Measurements from ENCODE around the gene BRS3.

DNA sequence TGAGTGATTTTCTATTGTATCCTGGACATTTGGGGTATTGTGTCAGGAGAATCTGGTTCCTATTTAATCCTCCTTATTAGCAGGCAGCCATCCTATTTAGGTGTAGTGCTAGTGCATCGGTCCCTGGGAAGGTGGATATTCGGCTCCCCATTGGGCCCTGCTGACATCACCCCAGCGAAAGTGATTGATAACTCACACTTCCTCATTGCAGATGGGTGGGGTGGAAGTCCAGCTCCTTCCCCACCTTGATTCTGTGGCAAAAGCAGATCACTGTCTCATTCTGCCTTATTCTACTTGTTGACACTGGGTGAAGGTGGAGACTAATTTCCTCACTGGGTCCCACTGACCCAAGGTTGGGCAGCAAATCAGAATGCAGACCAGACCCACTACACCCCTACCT lies 23.2 kb upstream of the BRS3 start:
- TF ChIP-seq ZNF239 (tag by site-specific recombination; IDR thresholded peaks at IDR 0.05) (no peak), ZNF416 (tag by site-specific recombination; IDR thresholded peaks at IDR 0.05) (no peak), HOXA7 (CRISPR knock-in tag; IDR thresholded peaks at IDR 0.05; ENCODE audit: borderline replicate concordance) (no peak), CTCF (tag by site-specific recombination; IDR thresholded peaks at IDR 0.05) (no peak), BCL11A (tag by site-specific recombination; IDR thresholded peaks at IDR 0.05; ENCODE audit: low read depth) (no peak), PBX3 (CRISPR knock-in tag; IDR thresholded peaks at IDR 0.05) (no peak), ZFP37 (tag by site-specific recombination; IDR thresholded peaks at IDR 0.05) (no peak), ELK4 (IDR thresholded peaks at IDR 0.05; ENCODE audit: borderline replicate concordance, low read depth, low read length) (no peak), ZNF777 (tag by site-specific recombination; IDR thresholded peaks at IDR 0.05; ENCODE audit: borderline replicate concordance) (no peak), ZNF629 (tag by site-specific recombination; IDR thresholded peaks at IDR 0.05) (no peak), YY2 (tag by site-specific recombination; IDR thresholded peaks at IDR 0.05) (no peak), ZNF138 (tag by site-specific recombination; IDR thresholded peaks at IDR 0.05; ENCODE audit: borderline replicate concordance) (no peak)
- TF ChIP-seq, protein P1, sequence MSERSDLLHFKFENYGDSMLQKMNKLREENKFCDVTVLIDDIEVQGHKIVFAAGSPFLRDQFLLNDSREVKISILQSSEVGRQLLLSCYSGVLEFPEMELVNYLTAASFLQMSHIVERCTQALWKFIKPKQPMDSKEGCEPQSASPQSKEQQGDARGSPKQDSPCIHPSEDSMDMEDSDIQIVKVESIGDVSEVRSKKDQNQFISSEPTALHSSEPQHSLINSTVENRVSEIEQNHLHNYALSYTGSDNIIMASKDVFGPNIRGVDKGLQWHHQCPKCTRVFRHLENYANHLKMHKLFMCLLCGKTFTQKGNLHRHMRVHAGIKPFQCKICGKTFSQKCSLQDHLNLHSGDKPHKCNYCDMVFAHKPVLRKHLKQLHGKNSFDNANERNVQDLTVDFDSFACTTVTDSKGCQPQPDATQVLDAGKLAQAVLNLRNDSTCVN (tag by site-specific recombination; optimal IDR thresholded peaks at IDR 0.05) = no peak
- TF ChIP-seq, protein P2, sequence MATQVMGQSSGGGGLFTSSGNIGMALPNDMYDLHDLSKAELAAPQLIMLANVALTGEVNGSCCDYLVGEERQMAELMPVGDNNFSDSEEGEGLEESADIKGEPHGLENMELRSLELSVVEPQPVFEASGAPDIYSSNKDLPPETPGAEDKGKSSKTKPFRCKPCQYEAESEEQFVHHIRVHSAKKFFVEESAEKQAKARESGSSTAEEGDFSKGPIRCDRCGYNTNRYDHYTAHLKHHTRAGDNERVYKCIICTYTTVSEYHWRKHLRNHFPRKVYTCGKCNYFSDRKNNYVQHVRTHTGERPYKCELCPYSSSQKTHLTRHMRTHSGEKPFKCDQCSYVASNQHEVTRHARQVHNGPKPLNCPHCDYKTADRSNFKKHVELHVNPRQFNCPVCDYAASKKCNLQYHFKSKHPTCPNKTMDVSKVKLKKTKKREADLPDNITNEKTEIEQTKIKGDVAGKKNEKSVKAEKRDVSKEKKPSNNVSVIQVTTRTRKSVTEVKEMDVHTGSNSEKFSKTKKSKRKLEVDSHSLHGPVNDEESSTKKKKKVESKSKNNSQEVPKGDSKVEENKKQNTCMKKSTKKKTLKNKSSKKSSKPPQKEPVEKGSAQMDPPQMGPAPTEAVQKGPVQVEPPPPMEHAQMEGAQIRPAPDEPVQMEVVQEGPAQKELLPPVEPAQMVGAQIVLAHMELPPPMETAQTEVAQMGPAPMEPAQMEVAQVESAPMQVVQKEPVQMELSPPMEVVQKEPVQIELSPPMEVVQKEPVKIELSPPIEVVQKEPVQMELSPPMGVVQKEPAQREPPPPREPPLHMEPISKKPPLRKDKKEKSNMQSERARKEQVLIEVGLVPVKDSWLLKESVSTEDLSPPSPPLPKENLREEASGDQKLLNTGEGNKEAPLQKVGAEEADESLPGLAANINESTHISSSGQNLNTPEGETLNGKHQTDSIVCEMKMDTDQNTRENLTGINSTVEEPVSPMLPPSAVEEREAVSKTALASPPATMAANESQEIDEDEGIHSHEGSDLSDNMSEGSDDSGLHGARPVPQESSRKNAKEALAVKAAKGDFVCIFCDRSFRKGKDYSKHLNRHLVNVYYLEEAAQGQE (tag by site-specific recombination; IDR thresholded peaks at IDR 0.05) = no peak

Data from HEK293 (cell line).